GM12873 (cell line): ENCODE measurements around the gene ACBD4.
A peak's percentile ranks its signal among the peaks of the same experiment; 100 is the strongest.

Experiments
- TF ChIP-seq, protein P1 (sequence below): IDR thresholded peaks from 2 replicates; pipeline ENCODE4 v1.5.1; 2012; ENCODE audit warnings: low read depth, mild to moderate bottlenecking, moderate library complexity, low read length, control low read depth; ENCODE audit not compliant: insufficient read depth; ENCODE audit errors: missing control alignments

ACBD4 gene

GRCh38 chr17:45091778-45092425 lies 43.6 kb upstream of the ACBD4 start:
- TF ChIP-seq, protein P1, sequence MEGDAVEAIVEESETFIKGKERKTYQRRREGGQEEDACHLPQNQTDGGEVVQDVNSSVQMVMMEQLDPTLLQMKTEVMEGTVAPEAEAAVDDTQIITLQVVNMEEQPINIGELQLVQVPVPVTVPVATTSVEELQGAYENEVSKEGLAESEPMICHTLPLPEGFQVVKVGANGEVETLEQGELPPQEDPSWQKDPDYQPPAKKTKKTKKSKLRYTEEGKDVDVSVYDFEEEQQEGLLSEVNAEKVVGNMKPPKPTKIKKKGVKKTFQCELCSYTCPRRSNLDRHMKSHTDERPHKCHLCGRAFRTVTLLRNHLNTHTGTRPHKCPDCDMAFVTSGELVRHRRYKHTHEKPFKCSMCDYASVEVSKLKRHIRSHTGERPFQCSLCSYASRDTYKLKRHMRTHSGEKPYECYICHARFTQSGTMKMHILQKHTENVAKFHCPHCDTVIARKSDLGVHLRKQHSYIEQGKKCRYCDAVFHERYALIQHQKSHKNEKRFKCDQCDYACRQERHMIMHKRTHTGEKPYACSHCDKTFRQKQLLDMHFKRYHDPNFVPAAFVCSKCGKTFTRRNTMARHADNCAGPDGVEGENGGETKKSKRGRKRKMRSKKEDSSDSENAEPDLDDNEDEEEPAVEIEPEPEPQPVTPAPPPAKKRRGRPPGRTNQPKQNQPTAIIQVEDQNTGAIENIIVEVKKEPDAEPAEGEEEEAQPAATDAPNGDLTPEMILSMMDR = no peak

- TF ChIP-seq, protein P1 = no peak
Measured at GRCh38 chr17:45092911-45093430, 42.5 kb upstream of the ACBD4 start.

DNA sequence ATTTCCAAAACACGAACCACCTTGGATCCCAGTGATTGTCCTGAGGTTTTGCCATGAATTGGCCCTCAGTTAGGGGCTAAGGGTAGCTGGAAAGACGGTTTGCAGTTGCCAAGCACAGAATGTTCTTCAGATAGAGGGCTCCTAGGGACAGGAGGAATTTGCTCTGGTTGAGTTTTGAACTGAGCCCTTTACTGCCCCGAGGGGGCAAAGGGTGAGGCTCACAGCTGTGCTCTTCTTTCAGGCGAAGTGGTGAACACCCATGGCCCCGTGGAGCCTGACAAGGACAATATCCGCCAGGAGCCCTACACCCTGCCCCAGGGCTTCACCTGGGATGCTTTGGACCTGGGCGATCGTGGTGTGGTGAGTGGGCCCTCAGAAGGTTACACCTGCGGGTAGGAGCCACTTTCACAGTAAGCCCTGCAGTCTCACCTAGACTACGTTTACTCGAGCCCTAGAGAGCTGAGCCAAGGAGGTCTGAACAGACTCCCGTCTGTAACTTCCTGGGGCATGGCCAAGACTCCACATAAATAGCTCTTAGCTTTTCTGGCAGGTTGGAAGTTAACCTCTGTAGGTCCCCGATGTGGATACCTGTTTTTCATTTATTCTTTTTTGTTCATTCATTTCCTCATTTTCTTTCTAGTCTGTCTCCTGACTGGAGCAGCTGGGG lies 41.9 kb upstream of the ACBD4 start:
- TF ChIP-seq, protein P1 = no peak

DNA sequence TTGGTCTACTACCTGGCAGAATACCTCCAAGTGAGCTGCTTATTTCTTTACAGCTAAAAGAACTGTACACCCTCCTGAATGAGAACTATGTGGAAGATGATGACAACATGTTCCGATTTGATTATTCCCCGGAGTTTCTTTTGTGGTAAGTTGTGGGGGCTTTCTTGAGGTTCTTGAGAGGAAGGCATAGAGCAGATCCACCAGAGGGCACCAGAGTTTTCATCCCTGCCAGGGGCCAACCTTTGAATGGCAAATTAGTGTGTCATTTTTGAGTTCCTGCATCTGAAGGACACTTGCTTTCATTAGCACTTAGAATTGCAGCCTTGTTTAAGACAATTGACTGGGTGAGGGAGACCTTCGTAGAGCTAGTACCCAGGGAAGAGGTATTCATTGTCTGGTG lies 39.3 kb upstream of the ACBD4 start:
- TF ChIP-seq, protein P1 = peak; percentile 54

- TF ChIP-seq, protein P1 = no peak
Measured at GRCh38 chr17:45096926-45097325, 38.6 kb upstream of the ACBD4 start.

DNA sequence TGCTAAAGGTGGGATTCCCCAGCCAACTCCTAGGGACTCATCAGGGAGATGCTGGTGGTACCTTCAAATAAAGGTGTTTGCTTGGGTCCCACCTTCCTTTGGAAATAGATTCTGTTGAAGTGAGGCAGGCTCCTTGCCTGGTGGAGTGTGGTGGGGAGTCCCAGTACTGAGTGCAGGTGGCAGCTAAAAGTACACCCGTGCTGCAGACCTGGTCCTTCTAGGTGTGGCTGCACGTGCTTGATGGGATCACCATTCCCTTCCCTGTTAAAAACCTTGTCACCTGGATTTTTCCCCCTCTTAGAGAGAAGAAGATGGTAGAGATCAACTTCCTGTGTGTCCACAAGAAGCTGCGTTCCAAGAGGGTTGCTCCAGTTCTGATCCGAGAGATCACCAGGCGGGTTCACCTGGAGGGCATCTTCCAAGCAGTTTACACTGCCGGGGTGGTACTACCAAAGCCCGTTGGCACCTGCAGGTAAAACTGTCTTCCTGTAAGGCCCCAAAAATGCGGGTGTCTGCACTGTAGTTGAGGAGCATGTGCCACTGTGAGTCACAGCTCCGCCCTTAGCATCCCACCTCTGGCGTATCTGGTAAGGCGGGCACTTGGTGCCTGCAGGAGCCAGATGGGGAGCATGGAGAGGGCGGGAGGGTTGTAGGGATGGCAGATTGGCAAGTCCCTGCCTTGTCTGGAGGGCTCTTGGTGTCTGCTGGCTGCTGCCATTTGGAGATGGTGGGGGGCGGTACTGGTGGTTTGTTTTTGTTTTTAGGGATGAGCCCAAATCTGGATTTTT lies 37.2 kb upstream of the ACBD4 start:
- TF ChIP-seq, protein P1 = no peak
